Measurements from ENCODE around the gene CLDN7.
"Not testable (repeated sequence)": the region's sequence is repeated elsewhere in the genome, so short reads cannot be mapped to it uniquely, and the experiment has no call there.

CLDN7 gene

GRCh38 chr17:7252176-7253043 is 9.9 kb downstream of the CLDN7 start, which contains the start of gene ELP5:
Gene ELP5, plus strand, starts transcription at chr17:7252215. Its CDS starts 336 bp downstream, at chr17:7252551.
- DNase-seq, result peak; percentile 62

- peak; percentile 83 for DNase-seq
These were observed 10.6 kb downstream of the CLDN7 start, which contains the start of gene CTDNEP1 for GRCh38 chr17:7251661-7252175. Gene CTDNEP1, minus strand, starts transcription at chr17:7251734. Its CDS starts 438 bp downstream, at chr17:7251296.

- DNase-seq, result no peak
These were observed 11.3 kb downstream of the CLDN7 start for GRCh38 chr17:7250695-7251627.

GRCh38 chr17:7249830-7250229 is 12.4 kb downstream of the CLDN7 start:
- no peak for DNase-seq

- DNase-seq, result no peak
These were observed 13.1 kb downstream of the CLDN7 start for GRCh38 chr17:7249214-7249613.

- DNase-seq, result no peak
These were observed 13.5 kb downstream of the CLDN7 start for GRCh38 chr17:7248796-7249195.

- DNase-seq, result no peak
These were observed 15.5 kb downstream of the CLDN7 start for GRCh38 chr17:7246779-7247178.

- not testable (repeated sequence) for DNase-seq
These were observed 18.4 kb downstream of the CLDN7 start for GRCh38 chr17:7243838-7244237.

GRCh38 chr17:7243453-7243729 is 18.9 kb downstream of the CLDN7 start:
- DNase-seq, result no peak

GRCh38 chr17:7242717-7243452 is 19.4 kb downstream of the CLDN7 start:
- DNase-seq, result peak; percentile 53

GRCh38 chr17:7241783-7242716 is 20.2 kb downstream of the CLDN7 start, which contains the start of gene GABARAP:
Gene GABARAP, minus strand, starts transcription at chr17:7242449. Its CDS starts 119 bp downstream, at chr17:7242330.
- no peak for DNase-seq

- DNase-seq, result no peak
These were observed 21.1 kb downstream of the CLDN7 start for GRCh38 chr17:7241090-7241733.

- no peak for DNase-seq
These were observed 21.9 kb downstream of the CLDN7 start for GRCh38 chr17:7240375-7240774.

- DNase-seq, result peak; percentile 85
These were observed 22.9 kb downstream of the CLDN7 start, which contains the start of gene PHF23 for GRCh38 chr17:7239091-7240027. Gene PHF23, minus strand, starts transcription at chr17:7239457. Its CDS starts 178 bp downstream, at chr17:7239279.

GRCh38 chr17:7238420-7239090 is 23.7 kb downstream of the CLDN7 start:
- DNase-seq, result no peak

GRCh38 chr17:7237761-7238419 is 24.4 kb downstream of the CLDN7 start:
- DNase-seq, result no peak

GRCh38 chr17:7237266-7237760 is 25.0 kb downstream of the CLDN7 start:
- no peak for DNase-seq

GRCh38 chr17:7236808-7237207 is 25.5 kb downstream of the CLDN7 start:
- DNase-seq, result no peak
